Epithelial cell of proximal tubule (primary cell): ENCODE results near the gene NKD1. TPM values are rescaled to one million over a fixed set of nuclear protein-coding genes. Genes with fewer than 3 reads are reported as not detected.

ENCODE experiments used
- DNase-seq: peaks from one replicate; pipeline ENCODE4 v3.0.0-alpha.2; 2011; ENCODE audit warnings: low read depth
- H3K4me3 ChIP-seq: 2 replicates; pipeline ENCODE4 v1.5.1; 2011; ENCODE audit warnings: low read depth, mild to moderate bottlenecking, low read length
- total RNA-seq: library from RNA; depleted of rRNA; stranded (reverse); fragments of >200 nt; gene quantifications from 2 replicates; pipeline ENCODE4 v1.2.3, GENCODE V29; 2015
- TF ChIP-seq, protein P1 (sequence below): conservative IDR thresholded peaks from 2 replicates; pipeline ENCODE4 v1.5.1; 2012; ENCODE audit warnings: low read depth, mild to moderate bottlenecking, low read length

The NKD1 gene
- total RNA-seq, 1 donor from 2014 or later, result not detected

DNA sequence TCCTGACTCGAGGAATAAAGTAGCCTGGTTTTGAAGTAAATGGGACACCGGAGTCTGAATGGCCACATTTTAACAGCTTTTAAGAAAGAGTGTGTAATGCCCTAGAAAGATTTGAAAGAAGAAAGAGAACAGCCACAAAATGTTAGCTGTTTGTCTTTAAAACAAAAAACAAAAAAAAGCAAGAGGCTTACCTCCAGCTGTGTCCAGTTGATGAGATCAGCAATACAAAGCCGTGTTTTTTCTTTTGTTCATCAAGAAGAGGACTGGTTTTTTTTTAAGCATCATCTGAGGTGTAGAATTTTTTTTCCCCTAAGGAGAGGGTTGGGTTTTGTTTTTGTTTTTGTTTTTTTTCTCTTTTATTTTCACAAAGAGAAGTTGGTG lies 58.8 kb downstream of the NKD1 start:
- no peak for DNase-seq
- H3K4me3 ChIP-seq, result no peak overlapping the region
- TF ChIP-seq, protein P1, sequence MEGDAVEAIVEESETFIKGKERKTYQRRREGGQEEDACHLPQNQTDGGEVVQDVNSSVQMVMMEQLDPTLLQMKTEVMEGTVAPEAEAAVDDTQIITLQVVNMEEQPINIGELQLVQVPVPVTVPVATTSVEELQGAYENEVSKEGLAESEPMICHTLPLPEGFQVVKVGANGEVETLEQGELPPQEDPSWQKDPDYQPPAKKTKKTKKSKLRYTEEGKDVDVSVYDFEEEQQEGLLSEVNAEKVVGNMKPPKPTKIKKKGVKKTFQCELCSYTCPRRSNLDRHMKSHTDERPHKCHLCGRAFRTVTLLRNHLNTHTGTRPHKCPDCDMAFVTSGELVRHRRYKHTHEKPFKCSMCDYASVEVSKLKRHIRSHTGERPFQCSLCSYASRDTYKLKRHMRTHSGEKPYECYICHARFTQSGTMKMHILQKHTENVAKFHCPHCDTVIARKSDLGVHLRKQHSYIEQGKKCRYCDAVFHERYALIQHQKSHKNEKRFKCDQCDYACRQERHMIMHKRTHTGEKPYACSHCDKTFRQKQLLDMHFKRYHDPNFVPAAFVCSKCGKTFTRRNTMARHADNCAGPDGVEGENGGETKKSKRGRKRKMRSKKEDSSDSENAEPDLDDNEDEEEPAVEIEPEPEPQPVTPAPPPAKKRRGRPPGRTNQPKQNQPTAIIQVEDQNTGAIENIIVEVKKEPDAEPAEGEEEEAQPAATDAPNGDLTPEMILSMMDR, result no peak

DNA sequence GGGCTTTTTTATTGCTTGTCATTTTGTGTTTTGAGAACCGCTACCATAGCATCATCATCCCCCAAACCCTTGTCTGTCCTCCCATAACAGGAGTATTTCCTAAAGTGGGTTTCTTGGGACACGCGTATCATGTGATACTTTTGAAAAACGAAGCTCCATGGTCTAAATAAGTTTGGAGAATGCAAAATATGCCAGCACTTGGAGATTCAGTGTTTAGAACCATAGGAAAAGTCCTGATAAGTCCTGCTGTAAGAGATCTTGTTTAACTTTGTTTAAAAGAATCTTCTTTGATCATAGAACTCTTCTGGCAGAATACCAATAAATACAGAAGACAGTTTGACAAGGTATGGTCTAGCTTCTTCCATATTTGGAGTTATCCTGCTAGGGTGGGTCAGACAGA lies 59.3 kb downstream of the NKD1 start:
- no peak overlapping the region for H3K4me3 ChIP-seq
- TF ChIP-seq, protein P1, result no peak
- no peak for DNase-seq

DNA sequence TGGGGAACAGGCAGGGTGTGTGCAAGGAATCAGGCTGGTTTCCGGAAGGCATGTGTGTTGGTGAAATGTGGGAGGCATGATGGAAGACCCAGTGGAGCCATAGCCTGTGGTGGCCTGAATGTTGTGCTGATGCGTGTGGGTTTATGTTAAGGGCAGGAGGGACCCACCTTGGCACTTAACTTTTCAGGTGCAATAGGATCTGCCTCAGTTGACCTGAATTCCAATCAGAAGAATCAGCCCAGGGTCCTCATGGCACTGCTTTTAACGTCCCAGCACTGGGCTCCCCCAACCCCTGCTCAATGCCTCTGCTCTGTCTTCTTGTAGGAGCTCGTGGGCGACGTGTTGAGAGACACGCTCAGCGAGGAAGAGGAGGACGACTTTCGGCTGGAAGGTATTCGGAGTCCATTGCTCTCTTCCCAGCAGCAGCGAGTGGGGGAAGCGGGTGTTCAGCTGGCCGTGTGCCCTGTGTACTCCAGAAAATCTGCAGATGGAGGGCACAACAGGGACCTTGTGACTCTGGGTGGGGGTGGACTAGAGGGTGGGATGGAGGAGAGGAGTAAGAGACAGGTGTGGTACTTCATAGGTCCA lies 59.9 kb downstream of the NKD1 start:
- DNase-seq, result no peak
- TF ChIP-seq, protein P1, result no peak

DNA sequence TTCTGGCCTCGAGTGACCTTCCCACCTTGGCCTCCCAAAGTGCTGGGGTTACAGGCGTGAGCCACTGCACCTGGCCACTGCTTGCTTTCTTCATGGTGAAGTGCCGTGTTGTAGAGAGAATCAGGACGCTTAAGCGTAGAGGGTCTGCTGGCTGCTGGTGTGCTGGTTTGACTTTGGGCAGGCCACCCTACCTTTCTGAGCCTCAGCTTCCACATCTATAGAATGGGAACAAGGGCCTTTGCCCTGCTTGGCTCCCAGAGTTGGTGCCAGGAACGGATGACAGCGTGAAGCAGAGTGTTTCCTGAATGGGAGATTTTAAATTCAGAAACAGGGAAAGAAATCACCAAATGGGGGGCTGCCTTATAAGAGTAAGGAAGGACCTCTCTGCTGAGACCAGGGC lies 60.9 kb downstream of the NKD1 start:
- H3K4me3 ChIP-seq, result no peak overlapping the region
- no peak for DNase-seq
- TF ChIP-seq, protein P1, result no peak

More for the DNA sequence above, 59.9 kb downstream of the NKD1 start:
- H3K4me3 ChIP-seq, result no peak overlapping the region

DNA sequence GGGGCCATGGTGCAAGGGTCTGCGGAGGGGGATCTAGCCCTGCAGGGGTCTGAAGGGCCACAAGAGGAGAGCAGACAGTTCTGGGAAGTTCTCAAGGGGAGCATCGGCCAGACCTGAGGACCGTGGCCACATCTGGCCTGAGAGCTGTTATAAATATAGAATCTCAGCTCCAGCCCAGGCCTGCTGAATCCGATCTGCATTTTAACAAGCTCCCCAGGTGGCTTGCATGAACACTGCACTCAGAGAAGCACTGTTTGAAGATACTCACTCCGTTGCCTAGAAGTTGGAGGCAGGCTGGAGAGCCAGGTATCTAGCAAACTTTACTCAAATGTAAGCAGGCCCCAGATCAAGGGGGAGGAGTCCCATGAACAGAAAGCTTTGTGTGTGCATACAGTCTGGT lies 61.3 kb downstream of the NKD1 start:
- DNase-seq, result no peak
- no peak overlapping the region for H3K4me3 ChIP-seq
- TF ChIP-seq, protein P1, result no peak

DNA sequence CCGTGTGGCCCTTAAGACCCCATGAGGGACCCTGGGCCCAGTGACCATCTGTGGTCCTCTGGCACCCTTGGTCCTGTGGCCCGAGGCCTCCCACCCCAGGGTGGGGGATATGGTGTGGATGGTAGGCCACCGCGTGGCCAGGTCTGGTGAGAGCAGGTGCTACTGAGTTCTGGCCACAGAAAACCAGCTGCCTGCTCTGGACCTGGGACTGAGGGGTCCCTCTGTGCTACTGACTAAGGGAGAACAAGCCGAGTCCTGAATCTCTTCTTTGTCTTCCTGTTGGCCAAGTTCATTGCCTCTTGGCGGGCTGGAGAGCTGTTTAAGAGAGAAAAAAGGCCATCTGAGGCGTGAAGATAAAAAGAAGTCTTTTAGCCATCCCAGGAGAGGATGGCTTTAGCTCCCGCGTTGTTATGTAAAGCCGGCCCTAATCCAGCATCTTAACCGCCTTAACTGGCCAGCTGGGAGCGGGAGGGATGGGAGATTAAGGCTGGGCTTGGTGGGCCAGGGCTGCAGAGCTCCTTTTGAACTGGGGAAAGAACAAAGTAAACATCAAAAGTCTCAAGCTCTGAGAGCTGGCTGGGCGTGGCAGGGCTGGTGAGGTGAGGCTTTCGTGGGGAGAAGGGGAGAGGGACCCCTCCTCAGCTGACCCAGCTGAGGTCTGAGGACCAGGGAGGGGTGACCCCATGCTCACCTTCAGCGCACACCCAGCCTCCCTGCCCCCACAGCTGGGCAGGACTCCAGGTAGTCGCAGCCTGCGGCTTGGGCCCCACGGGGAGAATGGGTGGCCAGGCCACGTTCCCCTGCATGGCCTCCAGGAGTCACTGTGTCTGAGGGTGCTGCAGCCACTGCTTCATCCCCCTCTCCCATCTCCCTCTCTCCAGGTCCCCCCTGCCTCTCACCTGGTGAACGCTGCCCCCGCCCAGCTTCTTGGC lies 62.4 kb downstream of the NKD1 start:
- no peak overlapping the region for H3K4me3 ChIP-seq
- DNase-seq, result no peak
- TF ChIP-seq, protein P1, result no peak
